Lower lobe of right lung (tissue), 2 donors: ENCODE results near the gene COG3. TPM values are rescaled to one million over a fixed set of nuclear protein-coding genes. Genes with fewer than 3 reads are reported as not detected.

Experiments
- ATAC-seq, 2 donors: fragments of 200-7000 bp; cut with Tn5 transposase; one replicate each; pipeline ENCODE4 v1.9.1; 2020 to 2022; ENCODE audit warnings: mild to moderate bottlenecking in 2 of 2, moderate library complexity in 2 of 2
- DNase-seq: peaks from one replicate; pipeline ENCODE4 v3.0.0-alpha.2; 2020
- H3K27ac ChIP-seq: fragments of 200-600 bp; one replicate; pipeline ENCODE4 v1.8.0; 2022
- H3K27me3 ChIP-seq: fragments of 200-600 bp; one replicate; pipeline ENCODE4 v1.8.0; 2022; ENCODE audit warnings: low read depth
- H3K36me3 ChIP-seq: fragments of 200-600 bp; one replicate; pipeline ENCODE4 v1.8.0; 2022; ENCODE audit warnings: mild to moderate bottlenecking
- H3K4me1 ChIP-seq: fragments of 200-600 bp; one replicate; pipeline ENCODE4 v1.8.0; 2022
- H3K4me3 ChIP-seq: fragments of 200-600 bp; one replicate; pipeline ENCODE4 v1.8.0; 2022; ENCODE audit warnings: mild to moderate bottlenecking
- H3K9me3 ChIP-seq: fragments of 200-600 bp; one replicate; pipeline ENCODE4 v1.8.0; 2022
- intact Hi-C: fragments of 100-400 bp; cut with DNase I; formaldehyde crosslinking; loops from one replicate; pipeline ENCODE4 v1.11.0; 2022
- total RNA-seq: library from RNA; stranded (reverse); fragmentation: NEBNext Ultra II Directional; extraction: Animal tissue kit (Norgen Biotek cat#: 25700); gene quantifications from one replicate; pipeline ENCODE4 v1.2.1, GENCODE V29; 2021
- TF ChIP-seq, protein P1 (sequence below): fragments of 200-600 bp; IDR thresholded peaks from one replicate; pipeline ENCODE4 v1.8.0; 2022; ENCODE audit warnings: antibody characterized with exemption, mild to moderate bottlenecking
- donor health status: DM: no; HTN: yes; CAD: no; lungs with severe emphysema.

Gene COG3
- total RNA-seq, 1 donor from 2014 or later, result 21.9 TPM

DNA sequence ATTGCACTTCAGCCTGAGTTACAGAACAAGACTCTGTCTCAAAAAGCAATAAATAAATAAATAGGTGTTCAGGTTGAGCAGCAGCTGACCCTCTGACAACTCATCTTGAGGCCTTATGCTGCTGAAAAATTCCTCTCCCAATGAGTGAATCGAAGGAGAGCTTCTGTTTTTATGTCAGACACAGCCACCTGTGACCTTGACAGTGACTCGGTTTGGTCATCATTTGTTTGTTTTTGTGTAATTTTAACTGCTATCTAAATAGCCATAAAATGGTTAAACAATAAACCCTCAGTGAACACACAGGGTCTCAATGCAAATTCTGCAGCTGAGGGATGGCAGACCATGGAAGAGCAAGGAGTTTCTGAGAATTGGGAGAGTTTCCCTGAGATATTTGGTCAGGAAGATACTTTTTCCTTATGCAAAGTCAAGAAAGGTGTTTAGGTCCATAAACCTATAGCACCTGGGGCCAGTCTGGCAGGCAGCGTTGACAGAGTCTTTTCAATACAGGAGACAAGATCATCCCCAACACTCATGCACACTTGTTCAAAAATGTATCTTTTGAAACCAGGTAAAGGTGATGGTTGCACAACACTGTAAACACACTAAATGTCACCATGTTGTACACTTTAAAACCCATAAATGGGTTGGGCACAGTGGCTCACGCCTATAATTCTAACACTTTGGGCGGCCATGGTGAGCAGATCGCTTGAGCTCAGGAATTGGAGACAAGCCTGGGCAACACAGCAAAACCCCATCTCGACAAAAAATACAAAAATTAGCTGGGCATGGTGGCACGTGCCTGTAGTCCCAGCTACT is 30.0 kb upstream of the COG3 start:
- H3K27ac ChIP-seq, result no peak overlapping the region
- no peak overlapping the region for H3K4me3 ChIP-seq
- H3K27me3 ChIP-seq, result no peaks in the 10 kb centered on the region
- intact Hi-C loops, result no loop called here
- H3K4me1 ChIP-seq, result no peaks in the 10 kb centered on the region
- no peaks in the 10 kb centered on the region for H3K36me3 ChIP-seq
- DNase-seq, result no peak
- no peaks in the 10 kb centered on the region for H3K9me3 ChIP-seq
- ATAC-seq, result no peak
- TF ChIP-seq, protein P1, sequence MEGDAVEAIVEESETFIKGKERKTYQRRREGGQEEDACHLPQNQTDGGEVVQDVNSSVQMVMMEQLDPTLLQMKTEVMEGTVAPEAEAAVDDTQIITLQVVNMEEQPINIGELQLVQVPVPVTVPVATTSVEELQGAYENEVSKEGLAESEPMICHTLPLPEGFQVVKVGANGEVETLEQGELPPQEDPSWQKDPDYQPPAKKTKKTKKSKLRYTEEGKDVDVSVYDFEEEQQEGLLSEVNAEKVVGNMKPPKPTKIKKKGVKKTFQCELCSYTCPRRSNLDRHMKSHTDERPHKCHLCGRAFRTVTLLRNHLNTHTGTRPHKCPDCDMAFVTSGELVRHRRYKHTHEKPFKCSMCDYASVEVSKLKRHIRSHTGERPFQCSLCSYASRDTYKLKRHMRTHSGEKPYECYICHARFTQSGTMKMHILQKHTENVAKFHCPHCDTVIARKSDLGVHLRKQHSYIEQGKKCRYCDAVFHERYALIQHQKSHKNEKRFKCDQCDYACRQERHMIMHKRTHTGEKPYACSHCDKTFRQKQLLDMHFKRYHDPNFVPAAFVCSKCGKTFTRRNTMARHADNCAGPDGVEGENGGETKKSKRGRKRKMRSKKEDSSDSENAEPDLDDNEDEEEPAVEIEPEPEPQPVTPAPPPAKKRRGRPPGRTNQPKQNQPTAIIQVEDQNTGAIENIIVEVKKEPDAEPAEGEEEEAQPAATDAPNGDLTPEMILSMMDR, result no peak

DNA sequence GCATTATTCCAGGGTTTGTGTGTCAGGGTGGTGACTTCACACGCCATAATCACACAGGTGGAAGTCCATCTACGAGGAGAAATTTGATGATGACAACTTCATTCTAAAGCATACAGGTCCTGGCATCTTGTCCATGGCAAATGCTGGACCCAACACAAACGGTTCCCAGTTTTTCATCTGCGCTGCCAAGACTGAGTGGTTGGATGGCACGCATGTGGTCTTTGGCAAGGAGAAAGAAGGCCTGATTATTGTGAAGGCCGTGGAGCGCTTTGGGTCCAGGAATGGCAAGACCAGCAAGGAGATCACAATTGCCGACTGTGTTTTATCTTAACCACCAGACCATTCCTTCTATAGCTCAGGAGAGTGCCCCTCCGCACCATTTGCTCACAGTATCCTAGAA is 28.4 kb upstream of the COG3 start:
- no peak overlapping the region for H3K4me3 ChIP-seq
- no peak overlapping the region for H3K27ac ChIP-seq
- intact Hi-C loops, result no loop called here
- H3K9me3 ChIP-seq, result no peaks in the 10 kb centered on the region
- H3K4me1 ChIP-seq, result peaks cover 4% of the 10 kb centered on the region
- TF ChIP-seq, protein P1, result no peak
- H3K27me3 ChIP-seq, result no peaks in the 10 kb centered on the region
- no peak for ATAC-seq
- DNase-seq, result no peak
- H3K36me3 ChIP-seq, result no peaks in the 10 kb centered on the region

DNA sequence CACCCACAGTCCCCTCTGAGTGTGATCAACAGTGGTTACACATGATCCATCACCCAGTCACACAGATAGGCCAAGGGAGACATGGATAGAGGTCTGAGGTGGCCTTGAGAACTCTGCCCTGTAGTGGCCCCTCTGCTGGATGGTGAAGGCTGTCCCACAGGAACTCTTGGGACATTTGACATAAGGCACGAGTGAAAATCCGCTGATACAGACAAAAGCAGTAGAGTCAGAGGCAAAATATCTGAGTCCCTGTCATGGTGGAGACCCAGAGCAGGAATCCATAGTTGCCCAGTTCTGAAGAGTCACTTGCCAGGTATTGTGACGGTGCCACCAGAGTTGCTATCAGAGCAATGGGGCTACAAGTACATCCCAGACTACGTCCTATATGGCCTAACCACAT is 27.8 kb upstream of the COG3 start:
- no peak for ATAC-seq
- Histone ChIP-seq H3K36me3 (no peaks in the 10 kb centered on the region), H3K9me3 (no peaks in the 10 kb centered on the region), H3K27ac (no peak overlapping the region), H3K27me3 (no peaks in the 10 kb centered on the region), H3K4me1 (peaks cover 10% of the 10 kb centered on the region), H3K4me3 (no peak overlapping the region)
- intact Hi-C loops, result no loop called here
- no peak for DNase-seq
- TF ChIP-seq, protein P1, result no peak

DNA sequence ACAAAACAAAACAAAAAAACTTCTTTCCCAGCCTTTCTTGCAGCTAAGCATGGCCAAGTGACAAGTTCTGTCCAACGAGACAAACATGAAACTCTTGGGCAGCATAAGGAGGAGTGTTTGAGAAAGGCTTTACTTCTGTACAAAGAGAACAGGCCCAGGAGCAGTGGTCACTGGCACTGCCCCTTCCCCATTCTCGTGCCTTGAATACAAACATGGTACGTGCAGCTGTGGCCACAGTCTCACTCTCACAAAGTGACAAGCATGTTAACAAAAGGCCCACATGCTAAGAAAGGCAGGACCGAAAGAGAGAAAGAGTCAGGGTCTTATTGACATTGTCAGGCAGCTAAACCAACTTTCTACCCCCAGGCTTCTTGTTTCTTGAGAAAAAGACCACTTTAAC is 26.8 kb upstream of the COG3 start:
- TF ChIP-seq, protein P1, result no peak
- intact Hi-C loops, result no loop called here
- DNase-seq (no peak), ATAC-seq (no peak)
- no peaks in the 10 kb centered on the region for H3K36me3 ChIP-seq
- H3K27me3 ChIP-seq, result no peaks in the 10 kb centered on the region
- H3K27ac ChIP-seq, result no peak overlapping the region
- peaks cover 11% of the 10 kb centered on the region for H3K4me1 ChIP-seq
- no peak overlapping the region for H3K4me3 ChIP-seq
- H3K9me3 ChIP-seq, result no peaks in the 10 kb centered on the region

DNA sequence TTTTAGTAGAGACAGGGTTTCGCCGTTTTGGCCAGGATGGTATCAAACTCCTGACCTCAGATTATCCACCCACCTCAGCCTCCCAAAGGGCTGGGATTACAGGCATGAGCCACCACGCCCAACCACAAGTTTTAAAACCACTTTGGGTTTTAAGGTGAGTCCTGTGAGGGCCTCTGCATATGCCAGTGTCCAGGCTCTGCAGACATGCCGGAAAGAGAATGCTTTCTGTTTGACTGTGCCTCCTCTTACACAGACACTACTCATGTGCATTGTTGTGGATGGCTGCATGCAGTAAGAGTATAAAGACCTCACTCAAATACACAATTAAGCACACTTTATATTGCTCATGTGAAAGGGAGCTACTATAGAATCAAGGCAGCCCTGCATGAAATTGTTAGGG is 25.7 kb upstream of the COG3 start:
- no peak for DNase-seq
- no peak overlapping the region for H3K27ac ChIP-seq
- H3K27me3 ChIP-seq, result no peaks in the 10 kb centered on the region
- H3K36me3 ChIP-seq, result no peaks in the 10 kb centered on the region
- TF ChIP-seq, protein P1, result no peak
- no peak for ATAC-seq
- intact Hi-C loops, result no loop called here
- H3K4me3 ChIP-seq, result no peak overlapping the region
- no peaks in the 10 kb centered on the region for H3K9me3 ChIP-seq
- H3K4me1 ChIP-seq, result peaks cover 11% of the 10 kb centered on the region
